ENCODE results near the gene GNG4.

GRCh38 chr1:235556807-235557206, 92.8 kb downstream of the GNG4 start:
- TF ChIP-seq ARNTL (CRISPR knock-in tag; IDR thresholded peaks at IDR 0.05; ENCODE audit: borderline replicate concordance, low read depth) (no peak), PPARA (CRISPR knock-in tag; IDR thresholded peaks at IDR 0.05; ENCODE audit: borderline replicate concordance) (no peak), RARB (CRISPR knock-in tag; IDR thresholded peaks at IDR 0.05) (no peak), CSRNP3 (CRISPR knock-in tag; IDR thresholded peaks at IDR 0.05) (no peak), CSDC2 (CRISPR knock-in tag; IDR thresholded peaks at IDR 0.05) (no peak), ZFP3 (CRISPR knock-in tag; IDR thresholded peaks at IDR 0.05) (no peak), ZNF70 (CRISPR knock-in tag; IDR thresholded peaks at IDR 0.05) (no peak), PATZ1 (CRISPR knock-in tag; IDR thresholded peaks at IDR 0.05; ENCODE audit: borderline replicate concordance) (no peak)
